ENCODE measurements around the gene OBSCN.
A peak's percentile ranks its signal among the peaks of the same experiment; 100 is the strongest.

OBSCN gene

GRCh38 chr1:228169345-228169744, 38.5 kb upstream of the OBSCN start:
- Histone ChIP-seq H2AK5ac (ENCODE audit: low read length, severe bottlenecking) (no peak overlapping the region), H3K18ac (ENCODE audit: low read depth in 1 of 2, low read length in 2 of 2) (no peak overlapping the region), H3K4me3 (ENCODE audit: insufficient read depth in 1 of 2, low read depth in 1 of 2, low read length in 2 of 2) (no peak overlapping the region), H3K4ac (ENCODE audit: low read depth in 1 of 2, low read length in 2 of 2) (no peak overlapping the region), H3K14ac (ENCODE audit: low read length in 2 of 2) (no peak overlapping the region), H3K36me3 (ENCODE audit: control insufficient read depth in 1 of 2, insufficient read depth in 2 of 2, low read depth in 1 of 2, low read length in 2 of 2) (peaks cover 0 to 17% of the 10 kb centered on the region in 2 experiments), H2BK120ac (ENCODE audit: low read depth, low read length) (no peak overlapping the region), H4K8ac (ENCODE audit: low read length) (no peak overlapping the region), H3K23ac (ENCODE audit: low read length in 2 of 2) (no peak overlapping the region), H3K4me1 (ENCODE audit: control insufficient read depth, insufficient read depth, low read depth, low read length) (peaks cover 18% of the 10 kb centered on the region), H3K27me3 (ENCODE audit: control insufficient read depth in 1 of 2, insufficient read depth in 1 of 2, low read length in 2 of 2) (no peaks in the 10 kb centered on the region), H2BK15ac (ENCODE audit: low read depth, poor library complexity, severe bottlenecking) (no peak overlapping the region), H3K9me3 (ENCODE audit: control insufficient read depth, low read length) (no peaks in the 10 kb centered on the region), H2AFZ (ENCODE audit: low read depth, low read length) (no peak overlapping the region), H2BK5ac (ENCODE audit: low read depth, low read length, poor library complexity, severe bottlenecking) (no peak overlapping the region), H4K91ac (ENCODE audit: low read length) (no peak overlapping the region), H3K27ac (ENCODE audit: low read length, poor library complexity, severe bottlenecking) (no peak overlapping the region), H3K9ac (ENCODE audit: low read length) (no peak overlapping the region), H2BK12ac (ENCODE audit: low read length in 2 of 2) (no peak overlapping the region), H3K79me1 (replicated peaks; ENCODE audit: low read length, poor library complexity, severe bottlenecking) (peaks cover 46% of the 10 kb centered on the region), H3K4me2 (ENCODE audit: low read length, poor library complexity, severe bottlenecking) (no peak overlapping the region)
- WGBS, result 97% methylated on average over 2 of the region's 2 CpGs
- DNase-seq, result peak; percentile 38

GRCh38 chr1:228170666-228171065, 37.2 kb upstream of the OBSCN start:
- Histone ChIP-seq H3K23ac (ENCODE audit: low read length in 2 of 2) (no peak overlapping the region), H3K4me3 (ENCODE audit: insufficient read depth in 1 of 2, low read depth in 1 of 2, low read length in 2 of 2) (no peak overlapping the region), H3K36me3 (ENCODE audit: control insufficient read depth in 1 of 2, insufficient read depth in 2 of 2, low read depth in 1 of 2, low read length in 2 of 2) (peaks cover 5 to 29% of the 10 kb centered on the region in 2 experiments), H3K9ac (ENCODE audit: low read length) (no peak overlapping the region), H3K27me3 (ENCODE audit: control insufficient read depth in 1 of 2, insufficient read depth in 1 of 2, low read length in 2 of 2) (no peaks in the 10 kb centered on the region), H4K8ac (ENCODE audit: low read length) (no peak overlapping the region), H3K4ac (ENCODE audit: low read depth in 1 of 2, low read length in 2 of 2) (no peak overlapping the region), H2BK12ac (ENCODE audit: low read length in 2 of 2) (no peak overlapping the region), H3K4me1 (ENCODE audit: control insufficient read depth, insufficient read depth, low read depth, low read length) (peaks cover 15% of the 10 kb centered on the region), H3K9me3 (ENCODE audit: control insufficient read depth, low read length) (no peaks in the 10 kb centered on the region), H3K18ac (ENCODE audit: low read depth in 1 of 2, low read length in 2 of 2) (no peak overlapping the region), H2AK5ac (ENCODE audit: low read length, severe bottlenecking) (no peak overlapping the region), H3K4me2 (ENCODE audit: low read length, poor library complexity, severe bottlenecking) (no peak overlapping the region), H4K91ac (ENCODE audit: low read length) (no peak overlapping the region), H3K27ac (ENCODE audit: low read length, poor library complexity, severe bottlenecking) (no peak overlapping the region), H2BK5ac (ENCODE audit: low read depth, low read length, poor library complexity, severe bottlenecking) (no peak overlapping the region), H3K14ac (ENCODE audit: low read length in 2 of 2) (no peak overlapping the region), H2BK120ac (ENCODE audit: low read depth, low read length) (no peak overlapping the region), H3K79me1 (replicated peaks; ENCODE audit: low read length, poor library complexity, severe bottlenecking) (peaks cover 54% of the 10 kb centered on the region), H2BK15ac (ENCODE audit: low read depth, poor library complexity, severe bottlenecking) (no peak overlapping the region), H2AFZ (ENCODE audit: low read depth, low read length) (no peak overlapping the region)
- WGBS, result 96% methylated on average over 6 of the region's 7 CpGs
- no peak for DNase-seq

- Histone ChIP-seq H3K23ac (ENCODE audit: low read length in 2 of 2) (no peak overlapping the region), H2BK15ac (ENCODE audit: low read depth, poor library complexity, severe bottlenecking) (peak overlapping the region; percentile 2), H3K36me3 (ENCODE audit: control insufficient read depth in 1 of 2, insufficient read depth in 2 of 2, low read depth in 1 of 2, low read length in 2 of 2) (peaks cover 5 to 35% of the 10 kb centered on the region in 2 experiments), H3K27ac (ENCODE audit: low read length, poor library complexity, severe bottlenecking) (no peak overlapping the region), H2AK5ac (ENCODE audit: low read length, severe bottlenecking) (no peak overlapping the region), H4K8ac (ENCODE audit: low read length) (no peak overlapping the region), H2AFZ (ENCODE audit: low read depth, low read length) (no peak overlapping the region), H2BK12ac (ENCODE audit: low read length in 2 of 2) (no peak overlapping the region), H3K4me1 (ENCODE audit: control insufficient read depth, insufficient read depth, low read depth, low read length) (peaks cover 13% of the 10 kb centered on the region), H2BK5ac (ENCODE audit: low read depth, low read length, poor library complexity, severe bottlenecking) (no peak overlapping the region), H3K27me3 (ENCODE audit: control insufficient read depth in 1 of 2, insufficient read depth in 1 of 2, low read length in 2 of 2) (no peaks in the 10 kb centered on the region), H3K4me2 (ENCODE audit: low read length, poor library complexity, severe bottlenecking) (no peak overlapping the region), H4K91ac (ENCODE audit: low read length) (no peak overlapping the region), H2BK120ac (ENCODE audit: low read depth, low read length) (no peak overlapping the region), H3K4ac (ENCODE audit: low read depth in 1 of 2, low read length in 2 of 2) (no peak overlapping the region), H3K79me1 (replicated peaks; ENCODE audit: low read length, poor library complexity, severe bottlenecking) (peaks cover 55% of the 10 kb centered on the region), H3K18ac (ENCODE audit: low read depth in 1 of 2, low read length in 2 of 2) (no peak overlapping the region), H3K14ac (ENCODE audit: low read length in 2 of 2) (no peak overlapping the region), H3K9ac (ENCODE audit: low read length) (no peak overlapping the region), H3K4me3 (ENCODE audit: insufficient read depth in 1 of 2, low read depth in 1 of 2, low read length in 2 of 2) (no peak overlapping the region), H3K9me3 (ENCODE audit: control insufficient read depth, low read length) (no peaks in the 10 kb centered on the region)
- 83% methylated on average over 10 of the region's 10 CpGs for WGBS
- DNase-seq, result no peak
Measured at GRCh38 chr1:228171221-228171891, 36.5 kb upstream of the OBSCN start.

- WGBS, result 91% methylated on average over 18 of the region's 21 CpGs
- no peak overlapping the region for H2AFZ ChIP-seq (ENCODE audit: low read depth, low read length)
- no peak overlapping the region for H2BK5ac ChIP-seq (ENCODE audit: low read depth, low read length, poor library complexity, severe bottlenecking)
- H3K27me3 ChIP-seq (ENCODE audit: control insufficient read depth in 1 of 2, insufficient read depth in 1 of 2, low read length in 2 of 2), result no peaks in the 10 kb centered on the region
- no peak overlapping the region for H3K9ac ChIP-seq (ENCODE audit: low read length)
- H3K4me3 ChIP-seq (ENCODE audit: insufficient read depth in 1 of 2, low read depth in 1 of 2, low read length in 2 of 2), result no peak overlapping the region
- H2AK5ac ChIP-seq (ENCODE audit: low read length, severe bottlenecking), result no peak overlapping the region
- peaks cover 10% of the 10 kb centered on the region for H3K4me1 ChIP-seq (ENCODE audit: control insufficient read depth, insufficient read depth, low read depth, low read length)
- H3K4me2 ChIP-seq (ENCODE audit: low read length, poor library complexity, severe bottlenecking), result no peak overlapping the region
- H4K91ac ChIP-seq (ENCODE audit: low read length), result peak overlapping the region; percentile 40
- H3K36me3 ChIP-seq (ENCODE audit: control insufficient read depth in 1 of 2, insufficient read depth in 2 of 2, low read depth in 1 of 2, low read length in 2 of 2), result peaks cover 5 to 44% of the 10 kb centered on the region in 2 experiments
- H2BK120ac ChIP-seq (ENCODE audit: low read depth, low read length), result no peak overlapping the region
- no peak overlapping the region for H3K18ac ChIP-seq (ENCODE audit: low read depth in 1 of 2, low read length in 2 of 2)
- H3K14ac ChIP-seq (ENCODE audit: low read length in 2 of 2), result no peak overlapping the region
- H3K27ac ChIP-seq (ENCODE audit: low read length, poor library complexity, severe bottlenecking), result no peak overlapping the region
- no peak overlapping the region for H3K4ac ChIP-seq (ENCODE audit: low read depth in 1 of 2, low read length in 2 of 2)
- DNase-seq, result no peak
- H3K23ac ChIP-seq (ENCODE audit: low read length in 2 of 2), result no peak overlapping the region
- H3K79me1 ChIP-seq (replicated peaks; ENCODE audit: low read length, poor library complexity, severe bottlenecking), result peaks cover 55% of the 10 kb centered on the region
- no peak overlapping the region for H2BK15ac ChIP-seq (ENCODE audit: low read depth, poor library complexity, severe bottlenecking)
- no peak overlapping the region for H4K8ac ChIP-seq (ENCODE audit: low read length)
- no peak overlapping the region for H2BK12ac ChIP-seq (ENCODE audit: low read length in 2 of 2)
- no peaks in the 10 kb centered on the region for H3K9me3 ChIP-seq (ENCODE audit: control insufficient read depth, low read length)
Measured at GRCh38 chr1:228172591-228173527, 35.0 kb upstream of the OBSCN start.
